HEK293 (cell line): ENCODE results near the gene TRIM9.

Experiments
- CTCF ChIP-seq: fragments of 450-650 bp; formaldehyde crosslinking; IDR thresholded peaks from 2 replicates; pipeline ENCODE4 v1.5.1; 2016; ENCODE audit warnings: missing biosample characterization, missing genetic modification characterization
- TF ChIP-seq, protein P1 (sequence below): fragments of 450-650 bp; formaldehyde crosslinking; IDR thresholded peaks from 2 replicates; pipeline ENCODE4 v1.5.1; 2016; ENCODE audit warnings: missing biosample characterization, missing genetic modification characterization, low read depth

DNA sequence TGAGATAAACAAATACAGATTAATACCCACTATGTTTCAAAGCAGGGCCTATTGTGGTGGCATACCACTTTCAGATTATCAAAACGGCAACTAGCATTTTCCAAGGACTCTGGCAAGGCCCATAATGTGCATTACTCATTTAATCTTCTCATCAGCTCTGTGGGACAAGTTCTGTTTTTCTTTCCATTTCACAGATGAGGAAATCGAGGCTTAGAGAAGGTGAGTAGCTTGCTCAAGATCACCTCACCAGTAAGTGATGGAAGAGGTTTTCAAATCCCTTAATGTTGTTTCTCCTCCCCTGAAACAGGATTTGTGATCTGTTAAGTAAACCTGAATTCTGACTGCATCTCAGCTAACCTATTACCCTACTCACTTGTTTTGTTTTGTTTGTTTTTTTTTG lies 146.7 kb downstream of the TRIM9 start:
- TF ChIP-seq, protein P1, sequence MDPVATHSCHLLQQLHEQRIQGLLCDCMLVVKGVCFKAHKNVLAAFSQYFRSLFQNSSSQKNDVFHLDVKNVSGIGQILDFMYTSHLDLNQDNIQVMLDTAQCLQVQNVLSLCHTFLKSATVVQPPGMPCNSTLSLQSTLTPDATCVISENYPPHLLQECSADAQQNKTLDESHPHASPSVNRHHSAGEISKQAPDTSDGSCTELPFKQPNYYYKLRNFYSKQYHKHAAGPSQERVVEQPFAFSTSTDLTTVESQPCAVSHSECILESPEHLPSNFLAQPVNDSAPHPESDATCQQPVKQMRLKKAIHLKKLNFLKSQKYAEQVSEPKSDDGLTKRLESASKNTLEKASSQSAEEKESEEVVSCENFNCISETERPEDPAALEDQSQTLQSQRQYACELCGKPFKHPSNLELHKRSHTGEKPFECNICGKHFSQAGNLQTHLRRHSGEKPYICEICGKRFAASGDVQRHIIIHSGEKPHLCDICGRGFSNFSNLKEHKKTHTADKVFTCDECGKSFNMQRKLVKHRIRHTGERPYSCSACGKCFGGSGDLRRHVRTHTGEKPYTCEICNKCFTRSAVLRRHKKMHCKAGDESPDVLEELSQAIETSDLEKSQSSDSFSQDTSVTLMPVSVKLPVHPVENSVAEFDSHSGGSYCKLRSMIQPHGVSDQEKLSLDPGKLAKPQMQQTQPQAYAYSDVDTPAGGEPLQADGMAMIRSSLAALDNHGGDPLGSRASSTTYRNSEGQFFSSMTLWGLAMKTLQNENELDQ (tag by site-specific recombination), result no peak
- no peak for TF ChIP-seq CTCF (tag by site-specific recombination)
